HCT116 (cell line): ENCODE results near the gene NEK5. TPM values are rescaled to one million over a fixed set of nuclear protein-coding genes. Genes with fewer than 3 reads are reported as not detected.

Source experiments
- ATAC-seq: fragments of 200-7000 bp; cut with Tn5 transposase; 2 replicates; pipeline ENCODE4 v1.9.1; 2020; ENCODE audit warnings: mild to moderate bottlenecking, moderate library complexity
- BruUV-seq: library from RNA; stranded (reverse); fragments of 400-500 nt; replicated peaks from 2 replicates; lab custom pipeline; 2021; lab: Mats Ljungman, UMichigan
- CTCF ChIA-PET: fragments of 300-600 bp; sonication (Branson Sonifier 250); formaldehyde crosslinking; loops from one replicate; lab custom pipeline; 2021; ENCODE audit warnings: antibody characterized with exemption; lab: Charles Lee
- POLR2A ChIA-PET: fragments of 300-600, 350-600 bp; sonication (Branson Sonifier 250); formaldehyde crosslinking; loops from one replicate; lab custom pipeline; 2021; ENCODE audit warnings: antibody characterized with exemption; lab: Charles Lee
- RAD21 ChIA-PET, 2 experiments: fragments of 300-600 bp; sonication (Branson Sonifier 250); formaldehyde crosslinking; loops; one replicate each; lab custom pipeline; 2023; ENCODE audit warnings: low total read pairs in 2 of 2; ENCODE audit not compliant: uncharacterized antibody in 2 of 2, unreplicated experiment in 2 of 2, low non-redundant PET in 1 of 2; lab: Charles Lee
- DNase-seq: peaks from one replicate; pipeline ENCODE4 v3.0.0-alpha.2; 2010; ENCODE audit warnings: low read depth, low spot score
- H2AFZ ChIP-seq: fragments of 200-600 bp; shearing (Covaris generic), sonication (generic); 2 replicates; pipeline ENCODE4 v1.6.1; 2017; ENCODE audit warnings: low read depth, mixed run types, mixed read lengths, antibody characterized with exemption, low read length; ENCODE audit not compliant: poor library complexity, severe bottlenecking
- H3K27ac ChIP-seq: 2 replicates; pipeline ENCODE4 v1.5.1; 2012; ENCODE audit warnings: low read depth, low read length
- H3K27me3 ChIP-seq: fragments of 200-600 bp; sonication (generic); 2 replicates; pipeline ENCODE4 v1.6.1; 2016; ENCODE audit warnings: mixed run types, low read length, mixed read lengths; ENCODE audit not compliant: insufficient read depth
- H3K36me3 ChIP-seq, 2 experiments: fragments of 200-500 bp in 1 of 2; fragments of 200-600 bp in 1 of 2; sonication (Bioruptor generic) in 1 of 2; sonication (generic) in 1 of 2; 2 replicates each; pipeline versions ENCODE4 v1.5.1 to v1.6.1; 2014 to 2016; ENCODE audit warnings: low read length in 2 of 2, inconsistent platforms in 1 of 2, mixed read lengths in 1 of 2, mixed run types in 1 of 2; ENCODE audit not compliant: insufficient read depth in 2 of 2, control insufficient read depth in 1 of 2
- H3K4me1 ChIP-seq, 2 experiments: fragments of 200-600 bp in 1 of 2; sonication (generic) in 1 of 2; 2 replicates each; pipeline versions ENCODE4 v1.5.1 to v1.6.1; 2012 to 2017; ENCODE audit warnings: low read length in 2 of 2, inconsistent platforms in 1 of 2, mild to moderate bottlenecking in 1 of 2, mixed read lengths in 1 of 2, mixed run types in 1 of 2, moderate library complexity in 1 of 2; ENCODE audit not compliant: insufficient read depth in 2 of 2, control insufficient read depth in 1 of 2
- H3K4me2 ChIP-seq: fragments of 200-600 bp; sonication (generic); 2 replicates; pipeline ENCODE4 v1.6.1; 2017; ENCODE audit warnings: mixed run types, low read length, mixed read lengths
- H3K4me3 ChIP-seq, 2 experiments: fragments of 200-600 bp in 1 of 2; sonication (generic) in 1 of 2; replicated peaks in 1 of 2; 2 replicates each; pipeline ENCODE4 v1.5.1; 2011 to 2016; ENCODE audit warnings: low read length in 2 of 2, control low read depth in 1 of 2, low read depth in 1 of 2, mild to moderate bottlenecking in 1 of 2, mixed read lengths in 1 of 2, mixed run types in 1 of 2
- H3K79me2 ChIP-seq: fragments of 200-600 bp; sonication (generic); 2 replicates; pipeline ENCODE4 v1.6.1; 2017; ENCODE audit warnings: mild to moderate bottlenecking, mixed run types, low read length, moderate library complexity, mixed read lengths; ENCODE audit not compliant: insufficient read depth
- H3K9ac ChIP-seq: fragments of 200-600 bp; sonication (generic); 2 replicates; pipeline ENCODE4 v1.6.1; 2016; ENCODE audit warnings: low read length, mixed read lengths
- H3K9me2 ChIP-seq: fragments of 200-600 bp; sonication (generic), shearing (Covaris generic); 2 replicates; pipeline ENCODE4 v1.6.1; 2017; ENCODE audit warnings: mixed run types, mild to moderate bottlenecking, moderate library complexity; ENCODE audit not compliant: insufficient read depth
- H3K9me3 ChIP-seq, 2 experiments: fragments of 200-500 bp in 1 of 2; fragments of 200-600 bp in 1 of 2; sonication (Bioruptor generic) in 1 of 2; sonication (generic) in 1 of 2; 2 replicates each; pipeline ENCODE4 v1.6.1; 2014 to 2017; ENCODE audit warnings: low read length in 2 of 2, mixed read lengths in 2 of 2, inconsistent platforms in 1 of 2, low read depth in 1 of 2, mild to moderate bottlenecking in 1 of 2, mixed run types in 1 of 2, moderate library complexity in 1 of 2; ENCODE audit not compliant: control insufficient read depth in 1 of 2, insufficient read depth in 1 of 2
- H4K20me1 ChIP-seq: fragments of 200-600 bp; sonication (generic), shearing (Covaris generic); 2 replicates; pipeline ENCODE4 v1.6.1; 2017; ENCODE audit warnings: mixed run types, mild to moderate bottlenecking, moderate library complexity; ENCODE audit not compliant: insufficient read depth
- CBX3 ChIP-seq: IDR thresholded peaks from 2 replicates; pipeline ENCODE4 v1.6.1; 2012; ENCODE audit warnings: low read depth
- FOSL1 ChIP-seq: IDR thresholded peaks from 2 replicates; pipeline ENCODE4 v1.6.1; 2012; ENCODE audit warnings: low read depth
- SRF ChIP-seq: IDR thresholded peaks from 2 replicates; pipeline ENCODE4 v1.6.1; 2012; ENCODE audit warnings: low read depth
- intact Hi-C: fragments of 100-400 bp; cut with micrococcal nuclease; formaldehyde crosslinking; loops from 2 replicates; pipeline ENCODE4 v1.10.0; 2022
- total RNA-seq: library from RNA; stranded (reverse); gene quantifications from one replicate; pipeline ENCODE4 v1.2.1, GENCODE V29; 2021; ENCODE audit not compliant: unreplicated experiment
- TF ChIP-seq, protein P1 (sequence below): IDR thresholded peaks from 2 replicates; pipeline ENCODE4 v1.6.1; 2012; ENCODE audit warnings: low read depth
- TF ChIP-seq, protein P2 (sequence below): IDR thresholded peaks from 2 replicates; pipeline ENCODE4 v1.6.1; 2012

Gene NEK5
- total RNA-seq, 1 experiment from 2014 or later, result 1.5 TPM

GRCh38 chr13:52161181-52161646, 32.3 kb upstream of the NEK5 start (continued):
- TF ChIP-seq, protein P1, sequence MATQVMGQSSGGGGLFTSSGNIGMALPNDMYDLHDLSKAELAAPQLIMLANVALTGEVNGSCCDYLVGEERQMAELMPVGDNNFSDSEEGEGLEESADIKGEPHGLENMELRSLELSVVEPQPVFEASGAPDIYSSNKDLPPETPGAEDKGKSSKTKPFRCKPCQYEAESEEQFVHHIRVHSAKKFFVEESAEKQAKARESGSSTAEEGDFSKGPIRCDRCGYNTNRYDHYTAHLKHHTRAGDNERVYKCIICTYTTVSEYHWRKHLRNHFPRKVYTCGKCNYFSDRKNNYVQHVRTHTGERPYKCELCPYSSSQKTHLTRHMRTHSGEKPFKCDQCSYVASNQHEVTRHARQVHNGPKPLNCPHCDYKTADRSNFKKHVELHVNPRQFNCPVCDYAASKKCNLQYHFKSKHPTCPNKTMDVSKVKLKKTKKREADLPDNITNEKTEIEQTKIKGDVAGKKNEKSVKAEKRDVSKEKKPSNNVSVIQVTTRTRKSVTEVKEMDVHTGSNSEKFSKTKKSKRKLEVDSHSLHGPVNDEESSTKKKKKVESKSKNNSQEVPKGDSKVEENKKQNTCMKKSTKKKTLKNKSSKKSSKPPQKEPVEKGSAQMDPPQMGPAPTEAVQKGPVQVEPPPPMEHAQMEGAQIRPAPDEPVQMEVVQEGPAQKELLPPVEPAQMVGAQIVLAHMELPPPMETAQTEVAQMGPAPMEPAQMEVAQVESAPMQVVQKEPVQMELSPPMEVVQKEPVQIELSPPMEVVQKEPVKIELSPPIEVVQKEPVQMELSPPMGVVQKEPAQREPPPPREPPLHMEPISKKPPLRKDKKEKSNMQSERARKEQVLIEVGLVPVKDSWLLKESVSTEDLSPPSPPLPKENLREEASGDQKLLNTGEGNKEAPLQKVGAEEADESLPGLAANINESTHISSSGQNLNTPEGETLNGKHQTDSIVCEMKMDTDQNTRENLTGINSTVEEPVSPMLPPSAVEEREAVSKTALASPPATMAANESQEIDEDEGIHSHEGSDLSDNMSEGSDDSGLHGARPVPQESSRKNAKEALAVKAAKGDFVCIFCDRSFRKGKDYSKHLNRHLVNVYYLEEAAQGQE, result no peak
- TF ChIP-seq, protein P2, sequence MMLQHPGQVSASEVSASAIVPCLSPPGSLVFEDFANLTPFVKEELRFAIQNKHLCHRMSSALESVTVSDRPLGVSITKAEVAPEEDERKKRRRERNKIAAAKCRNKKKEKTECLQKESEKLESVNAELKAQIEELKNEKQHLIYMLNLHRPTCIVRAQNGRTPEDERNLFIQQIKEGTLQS, result no peak
- no peak for TF ChIP-seq FOSL1
- TF ChIP-seq CBX3, result no peak
- TF ChIP-seq, all 23 proteins: peak for 0

DNA sequence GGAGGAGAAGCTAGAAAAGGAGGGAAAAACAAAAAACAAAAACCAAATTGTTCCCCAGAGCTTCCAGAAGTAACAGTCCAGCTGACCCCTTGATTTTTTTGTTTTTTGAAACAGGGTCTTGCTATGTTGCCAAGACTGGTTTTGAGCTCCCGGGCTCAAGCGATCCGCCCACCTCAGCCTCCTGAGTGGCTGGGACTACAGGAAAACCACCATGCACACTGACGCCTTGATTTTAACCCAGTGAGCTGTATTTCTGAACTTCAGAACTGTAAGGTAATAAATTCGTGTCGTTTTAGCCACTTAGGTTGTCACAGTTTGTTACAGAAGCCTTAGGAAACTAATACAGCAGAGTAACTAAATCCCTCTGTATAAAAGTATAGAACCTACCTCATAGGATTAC, 31.6 kb upstream of the NEK5 start:
- H4K20me1 ChIP-seq, result no peaks in the 10 kb centered on the region
- H3K4me3 ChIP-seq, result no peak overlapping the region
- no peak for DNase-seq
- TF ChIP-seq CBX3 (no peak), SRF (no peak)
- peaks cover 22 to 35% of the 10 kb centered on the region in 2 experiments for H3K4me1 ChIP-seq
- H3K27ac ChIP-seq, result no peak overlapping the region
- no peak overlapping the region for H3K9ac ChIP-seq
- ATAC-seq, result no peak
- intact Hi-C loops, result no loop called here
- H3K27me3 ChIP-seq, result no peaks in the 10 kb centered on the region
- ChIA-PET POLR2A (no interaction called here), CTCF (interaction anchor here (1.4 kb wide), 1 partner anchor 33 kb away, joined by 4 read pairs; no protein-coding TSS in a partner anchor), RAD21 (no interaction called here)
- H3K36me3 ChIP-seq, result no peaks in the 10 kb centered on the region
- no peaks in the 10 kb centered on the region for H3K9me2 ChIP-seq
- no TSS peak for BruUV-seq
- no peak overlapping the region for H2AFZ ChIP-seq
- H3K79me2 ChIP-seq, result no peaks in the 10 kb centered on the region
- 0 out of 4 replicates have a peak, but pooled peaks cover 0 to 4% of the 10 kb centered on the region in 2 experiments for H3K9me3 ChIP-seq
- no peak overlapping the region for H3K4me2 ChIP-seq
